Inflammatory macrophage treated with lipopolysaccharide for 4 hours (primary cell): ENCODE results near the gene RGS4.

Source experiments
- DNase-seq: peaks from one replicate; pipeline ENCODE4 v3.0.0-alpha.2; 2020

RGS4 gene

GRCh38 chr1:163069142-163069541, at the start of gene RGS4:
Gene RGS4, plus strand, starts transcription at chr1:163069361. Its CDS starts 124 bp downstream, at chr1:163069485.
- DNase-seq: no peak

DNA sequence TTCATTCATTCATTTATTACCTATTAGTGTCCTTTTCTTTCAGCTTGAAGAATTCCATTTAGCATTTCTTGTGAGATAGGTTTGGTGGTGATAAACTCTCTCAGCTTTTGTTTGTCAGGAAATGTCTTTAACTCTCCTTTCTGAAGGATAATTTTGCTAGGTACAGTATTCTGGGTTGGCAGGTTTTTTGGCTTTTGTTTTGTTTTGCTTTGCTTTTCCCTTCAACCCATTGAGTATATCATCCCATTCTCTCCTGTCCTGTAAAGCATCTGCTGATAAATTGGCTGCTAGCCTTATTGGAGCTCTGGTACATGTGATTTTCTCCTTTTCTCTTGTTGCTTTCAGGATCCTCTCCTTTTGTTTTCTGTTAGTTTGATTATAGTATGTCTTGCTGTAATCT, 47.0 kb upstream of the RGS4 start:
- no peak for DNase-seq

DNA sequence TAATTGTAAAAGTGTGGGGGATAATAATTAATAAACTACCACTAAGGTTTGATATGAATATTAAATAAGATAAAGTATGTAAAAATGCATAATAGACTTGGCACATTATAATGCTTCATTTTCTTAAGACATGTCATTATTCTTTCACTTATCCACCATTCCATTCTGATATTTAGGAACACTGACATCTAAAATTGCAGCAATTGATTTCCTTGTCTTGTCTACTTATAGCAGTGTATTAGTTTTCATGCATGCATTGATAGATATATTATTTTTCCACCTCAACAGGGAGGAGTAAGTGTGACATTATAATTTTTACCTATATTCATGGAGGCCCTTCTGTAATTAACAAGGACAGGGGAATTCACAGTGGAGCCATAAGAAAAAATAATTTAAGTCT, 41.6 kb upstream of the RGS4 start:
- DNase-seq: no peak

DNA sequence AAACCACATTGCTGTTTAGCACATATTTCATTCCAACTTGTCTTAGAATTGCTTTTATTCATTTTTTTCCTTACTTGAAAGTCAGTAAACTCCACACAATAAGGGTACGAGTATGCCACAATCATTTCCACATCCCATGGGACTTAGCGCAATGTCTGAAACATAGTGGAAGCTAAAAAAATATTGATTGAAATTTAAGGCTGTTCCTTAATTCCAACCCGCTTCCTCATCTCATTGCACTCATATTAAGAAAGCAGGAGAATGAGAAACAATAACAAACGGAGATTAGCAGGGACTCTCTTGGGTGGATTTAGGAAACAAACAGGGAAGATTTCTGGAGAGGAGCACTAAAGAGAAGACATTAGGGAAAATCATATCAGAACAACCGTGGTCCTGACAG, 39.3 kb upstream of the RGS4 start:
- DNase-seq: no peak

GRCh38 chr1:163035446-163036249, 33.5 kb upstream of the RGS4 start:
- DNase-seq: no peak

DNA sequence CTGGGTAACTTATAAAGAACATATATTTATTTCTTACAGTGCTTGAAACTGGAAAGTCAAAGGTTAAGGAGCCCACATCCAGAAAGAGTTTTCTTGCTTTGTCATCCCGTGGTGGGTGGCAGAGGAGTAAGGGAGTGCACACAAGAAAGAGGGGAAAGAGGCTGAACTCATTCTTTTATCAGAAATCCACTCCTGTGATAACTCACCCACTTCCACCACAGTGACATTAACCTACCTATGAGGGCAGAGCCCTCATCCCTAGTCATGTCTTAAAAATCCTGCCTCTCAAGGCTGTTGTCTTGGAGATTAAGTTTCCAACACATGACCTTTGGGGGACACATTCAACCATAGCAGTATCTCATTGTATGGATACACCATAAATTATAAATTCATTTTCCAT, 32.5 kb upstream of the RGS4 start:
- DNase-seq: no peak

- DNase-seq: no peak
These were observed 30.0 kb upstream of the RGS4 start for GRCh38 chr1:163038928-163039706.

GRCh38 chr1:163039707-163040093, 29.5 kb upstream of the RGS4 start:
- no peak for DNase-seq

- DNase-seq: no peak
These were observed 23.1 kb upstream of the RGS4 start for GRCh38 chr1:163046071-163046470.

DNA sequence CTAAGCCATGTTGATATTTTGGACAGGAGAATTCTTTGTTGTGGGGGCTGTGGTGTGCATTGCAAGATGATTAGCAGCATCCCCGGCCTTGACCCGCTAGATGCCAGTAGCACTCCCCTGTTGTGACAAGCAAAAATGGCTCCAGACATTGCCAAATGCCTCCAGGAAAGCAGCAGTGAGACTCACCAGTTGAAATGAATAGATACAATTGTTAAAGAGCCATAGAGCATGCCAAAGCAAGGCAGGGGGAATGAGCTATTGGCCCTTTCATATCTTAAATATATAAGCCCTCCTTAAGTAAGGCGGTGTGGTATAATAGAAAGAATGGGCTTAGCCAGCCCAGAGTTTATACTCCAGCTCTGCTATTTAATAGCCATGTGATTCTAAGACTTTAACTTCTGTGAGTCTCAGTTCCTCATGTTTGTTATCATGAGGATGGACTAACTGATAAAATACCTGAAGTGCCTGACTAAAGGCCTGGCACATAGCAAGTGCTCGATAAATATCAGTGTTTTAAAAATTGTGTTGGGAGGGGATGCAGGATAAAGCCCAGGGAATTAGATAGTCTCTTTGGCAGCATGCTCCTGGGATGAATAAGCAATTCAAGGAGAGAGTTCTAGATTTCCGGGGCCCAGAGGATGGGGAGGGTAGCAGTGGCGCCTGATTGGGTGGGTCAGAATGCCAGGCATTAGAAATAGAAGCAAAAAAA, 21.1 kb upstream of the RGS4 start:
- no peak for DNase-seq

- DNase-seq: no peak
These were observed 20.3 kb upstream of the RGS4 start for GRCh38 chr1:163048869-163049268.

DNA sequence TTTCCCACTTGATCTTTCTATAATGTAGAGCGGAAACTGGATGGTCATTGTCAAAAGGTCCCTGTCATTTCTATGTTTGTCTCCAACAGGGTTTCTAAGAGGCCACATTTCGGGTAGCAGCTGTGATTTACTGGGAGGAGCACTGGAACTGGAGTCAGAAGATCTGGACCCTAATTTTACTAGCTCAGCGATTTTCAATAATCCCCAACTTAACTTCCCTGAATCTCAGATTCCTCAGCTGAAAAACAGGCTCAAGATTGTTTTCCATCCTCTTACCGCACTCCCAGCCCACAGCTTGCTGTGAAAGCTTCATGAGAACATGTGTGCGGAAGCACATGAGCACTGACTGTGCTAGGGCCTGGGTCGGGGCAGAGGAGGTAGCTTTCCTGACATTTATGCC, 19.9 kb upstream of the RGS4 start:
- DNase-seq: no peak

GRCh38 chr1:163050496-163050895, 18.7 kb upstream of the RGS4 start:
- no peak for DNase-seq

- DNase-seq: no peak
These were observed 15.0 kb upstream of the RGS4 start for GRCh38 chr1:163054181-163054591.

GRCh38 chr1:163055005-163055404, 14.2 kb upstream of the RGS4 start:
- DNase-seq: no peak

- DNase-seq: no peak
These were observed 13.6 kb upstream of the RGS4 start for GRCh38 chr1:163055531-163055930.

- DNase-seq: no peak
These were observed 12.3 kb upstream of the RGS4 start for GRCh38 chr1:163056831-163057230.

- no peak for DNase-seq
These were observed 8.7 kb upstream of the RGS4 start for GRCh38 chr1:163060343-163061007.

DNA sequence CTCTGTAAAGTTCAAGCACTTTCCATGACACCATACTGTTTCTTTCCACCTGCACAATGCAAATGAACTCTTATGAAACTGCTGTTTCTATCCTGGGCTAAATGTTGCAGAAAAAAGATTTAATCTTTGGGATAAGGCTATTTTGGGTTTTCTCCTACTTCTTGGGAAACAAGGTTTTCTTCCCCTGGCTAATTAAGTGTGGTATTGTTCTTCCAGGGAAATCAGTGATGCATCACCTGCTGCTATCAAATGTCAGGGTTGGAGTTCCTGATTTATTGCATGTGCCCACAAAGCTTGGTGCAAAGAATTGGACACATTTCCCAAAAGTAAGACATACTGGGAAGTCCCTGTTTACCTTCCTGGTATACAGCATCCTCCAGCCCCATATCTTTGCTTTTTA, 6.0 kb upstream of the RGS4 start:
- DNase-seq: no peak

GRCh38 chr1:163063610-163064009, 5.6 kb upstream of the RGS4 start:
- no peak for DNase-seq

DNA sequence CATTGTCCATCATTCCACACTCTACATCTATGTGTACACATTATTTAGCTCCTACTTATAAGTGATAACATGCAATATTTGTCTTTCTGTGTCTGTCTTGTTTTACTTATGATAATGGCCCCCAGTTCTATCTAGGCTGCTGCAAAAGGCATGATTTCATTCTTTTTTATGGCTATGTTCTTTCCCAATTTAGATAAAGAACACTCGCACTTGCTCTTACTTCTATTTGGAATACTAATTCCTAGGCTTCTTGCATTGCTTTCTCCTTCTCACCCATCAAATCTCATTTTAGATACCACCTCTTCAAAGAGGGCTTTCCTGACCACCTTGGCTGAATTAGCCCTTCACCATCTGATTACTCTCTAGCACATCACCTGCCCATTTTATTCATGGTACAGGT, 3.0 kb upstream of the RGS4 start:
- no peak for DNase-seq

GRCh38 chr1:163066686-163067085, 2.5 kb upstream of the RGS4 start:
- no peak for DNase-seq

GRCh38 chr1:163068716-163069115, 445 bp upstream of the RGS4 start:
- DNase-seq: no peak
